HFF-Myc (cell line): ENCODE results near the gene CELF4.

Experiments
- DNase-seq: peaks from one replicate; pipeline ENCODE4 v3.0.0-alpha.2; 2011; ENCODE audit warnings: low read depth; ENCODE audit errors: extremely low read depth
- H3K4me3 ChIP-seq: replicated peaks from 2 replicates; pipeline ENCODE4 v1.5.1; 2011; ENCODE audit warnings: low read depth, mild to moderate bottlenecking, control low read depth, low read length
- CTCF ChIP-seq: IDR thresholded peaks from 2 replicates; pipeline ENCODE4 v1.5.1; 2012; ENCODE audit warnings: mild to moderate bottlenecking, low read depth, low read length, control low read depth; ENCODE audit errors: missing control alignments

CELF4 gene

GRCh38 chr18:37551249-37551648 lies 14.3 kb downstream of the CELF4 start:
- DNase-seq = no peak
- TF ChIP-seq CTCF = no peak
- H3K4me3 ChIP-seq = no peak overlapping the region

GRCh38 chr18:37550118-37550875 lies 15.3 kb downstream of the CELF4 start:
- H3K4me3 ChIP-seq = no peak overlapping the region
- no peak for DNase-seq
- no peak for TF ChIP-seq CTCF

- no peak for DNase-seq
- TF ChIP-seq CTCF = no peak
- H3K4me3 ChIP-seq = no peak overlapping the region
Observed at GRCh38 chr18:37548679-37549289, 16.8 kb downstream of the CELF4 start.

GRCh38 chr18:37547196-37547827 lies 18.3 kb downstream of the CELF4 start:
- H3K4me3 ChIP-seq = no peak overlapping the region
- DNase-seq = no peak
- no peak for TF ChIP-seq CTCF

- no peak overlapping the region for H3K4me3 ChIP-seq
- DNase-seq = no peak
- no peak for TF ChIP-seq CTCF
Observed at GRCh38 chr18:37546651-37547050, 18.9 kb downstream of the CELF4 start.

GRCh38 chr18:37546272-37546537 lies 19.4 kb downstream of the CELF4 start:
- no peak for DNase-seq
- no peak for TF ChIP-seq CTCF
- H3K4me3 ChIP-seq = no peak overlapping the region
